ENCODE measurements around the gene RGS6. TPM values are rescaled to one million over a fixed set of nuclear protein-coding genes. Genes with fewer than 3 reads are reported as not detected.

RGS6 gene
- total and polyA plus RNA-seq, 2 of the 4 experiments (the other 2 are of a cell fraction): not detected

GRCh38 chr14:72182708-72183432, 250.6 kb downstream of the RGS6 start:
- no peak overlapping the region for H4K91ac ChIP-seq (ENCODE audit: insufficient read depth, low read depth, low read length)
- POLR2A ChIA-PET (ENCODE audit: unreplicated experiment): interaction anchor here (0.7 kb wide), 1 partner anchor 91 kb away, joined by 4 read pairs; no protein-coding TSS in a partner anchor
- in situ Hi-C loops (cut with MboI; ENCODE audit: low sequenced_read_pairs) (no loop called here), dilution Hi-C loops (cut with HindIII; ENCODE audit: low sequenced_read_pairs, unreplicated experiment) (no loop called here), intact Hi-C loops (cut with micrococcal nuclease) (no loop called here)
- H2BK20ac ChIP-seq (ENCODE audit: low read depth, low read length): no peak overlapping the region
- H2AFZ ChIP-seq (replicated peaks; ENCODE audit: low read length, poor library complexity): no peak overlapping the region
- H3K27ac ChIP-seq (ENCODE audit: insufficient read depth, low read length): no peak overlapping the region
- no peak overlapping the region for H2BK15ac ChIP-seq (ENCODE audit: low read depth, low read length)
- H2BK5ac ChIP-seq (ENCODE audit: low read depth, low read length, poor library complexity, severe bottlenecking): no peak overlapping the region
- no peaks in the 10 kb centered on the region for H3K9me1 ChIP-seq (ENCODE audit: insufficient read depth, low read length)
- CTCF ChIA-PET: no interaction called here
- TF ChIP-seq CTCF (conservative IDR thresholded peaks at IDR 0.05; ENCODE audit: low read depth, low read length) (no peak), USF2 (IDR thresholded peaks at IDR 0.05; ENCODE audit: low read depth, low read length) (no peak), CEBPB (IDR thresholded peaks at IDR 0.05; ENCODE audit: low read depth, low read length) (no peak), FOS (IDR thresholded peaks at IDR 0.05; ENCODE audit: low read depth, low read length) (no peak), RFX5 (IDR thresholded peaks at IDR 0.05; ENCODE audit: low read depth, low read length) (no peak), RCOR1 (IDR thresholded peaks at IDR 0.05; ENCODE audit: insufficient replicate concordance, low read length) (no peak), NFE2L2 (IDR thresholded peaks at IDR 0.05; ENCODE audit: low read depth, low read length) (no peak), SMC3 (IDR thresholded peaks at IDR 0.05; ENCODE audit: low read depth, low read length) (no peak), POLR2A (IDR thresholded peaks at IDR 0.05; ENCODE audit: low read depth, low read length) (no peak), MAZ (IDR thresholded peaks at IDR 0.05; ENCODE audit: borderline replicate concordance, low read depth, low read length) (no peak), MAFK (IDR thresholded peaks at IDR 0.05; ENCODE audit: low read depth, low read length) (no peak), CHD1 (IDR thresholded peaks at IDR 0.05; ENCODE audit: low read depth, low read length) (no peak), ELK1 (IDR thresholded peaks at IDR 0.05; ENCODE audit: borderline replicate concordance, low read depth, low read length) (no peak), BHLHE40 (IDR thresholded peaks at IDR 0.05; ENCODE audit: low read depth, low read length) (no peak), RAD21 (IDR thresholded peaks at IDR 0.05; ENCODE audit: low read length) (no peak), MXI1 (IDR thresholded peaks at IDR 0.05; ENCODE audit: borderline replicate concordance, low read depth, low read length) (no peak)
- no CpG with 5 or more reads among the region's 4 CpGs for WGBS, 2 experiments (ENCODE audit: extremely low coverage in 2 of 2, insufficient read length in 1 of 2)
- DNase-seq (no peak), ATAC-seq (ENCODE audit: low read depth) (no peak)
- H3K18ac ChIP-seq (ENCODE audit: low read depth, low read length): no peak overlapping the region
- no peak overlapping the region for H2AK5ac ChIP-seq (ENCODE audit: low read depth, low read length)
- H4K20me1 ChIP-seq (ENCODE audit: insufficient read depth, low read length): no peaks in the 10 kb centered on the region
- BruUV-seq (replicated peaks): no TSS peak
- no peaks in the 10 kb centered on the region for H3K9me3 ChIP-seq (ENCODE audit: control insufficient read depth, insufficient read depth, low read length)
- no peaks in the 10 kb centered on the region for H3K36me3 ChIP-seq (ENCODE audit: control insufficient read depth, insufficient read depth, low read length)
- no peak overlapping the region for H2AK9ac ChIP-seq (replicated peaks; ENCODE audit: low read depth, low read length, poor library complexity)
- H3K4me1 ChIP-seq (ENCODE audit: control insufficient read depth, insufficient read depth, low read length): no peaks in the 10 kb centered on the region
- H4K5ac ChIP-seq (ENCODE audit: low read depth, low read length): no peak overlapping the region
- H2BK120ac ChIP-seq (ENCODE audit: low read depth, low read length): no peak overlapping the region
- H4K8ac ChIP-seq (ENCODE audit: low read depth in 2 of 2, low read length in 2 of 2): no peak overlapping the region
- no peak overlapping the region for H3K4ac ChIP-seq (ENCODE audit: low read depth, low read length)
- no peak overlapping the region for H3K14ac ChIP-seq (replicated peaks; ENCODE audit: low read depth, low read length)
- no peak overlapping the region for H3K4me2 ChIP-seq (ENCODE audit: low read depth, low read length)
- H3K56ac ChIP-seq (ENCODE audit: extremely low read depth, insufficient read depth, low read length): no peak overlapping the region
- H3K4me3 ChIP-seq (ENCODE audit: insufficient read depth, low read depth, low read length): no peak overlapping the region
- H3K23ac ChIP-seq (ENCODE audit: low read depth, low read length): no peak overlapping the region
- H3K9ac ChIP-seq (ENCODE audit: low read depth, low read length): no peak overlapping the region
- no peaks in the 10 kb centered on the region for H3K27me3 ChIP-seq (ENCODE audit: control insufficient read depth, insufficient read depth, low read length)
- no peaks in the 10 kb centered on the region for H3K79me1 ChIP-seq (ENCODE audit: low read depth in 1 of 2, low read length in 2 of 2)
